ENCODE data around the gene PNMA1. TPM values are rescaled to one million over a fixed set of nuclear protein-coding genes. Genes with fewer than 3 reads are reported as not detected.

PNMA1 gene
- total and polyA plus RNA-seq, 2 of the 13 experiments (the other 11 are each of a cell fraction or from before 2014, with no cell fraction given), result 7.0 to 8.3 TPM

GRCh38 chr14:73763396-73763795 lies 49.2 kb upstream of the PNMA1 start (continued):
- TF ChIP-seq BRD4 (CRISPR knock-in tag; IDR thresholded peaks at IDR 0.05) (no peak), PPARG (CRISPR knock-in tag; conservative IDR thresholded peaks at IDR 0.05) (no peak; the same call in 1 of the 2 replicates), GZF1 (CRISPR knock-in tag; IDR thresholded peaks at IDR 0.05) (no peak), GMEB1 (CRISPR knock-in tag; IDR thresholded peaks at IDR 0.05; ENCODE audit: borderline replicate concordance) (no peak), ZNF644 (CRISPR knock-in tag; IDR thresholded peaks at IDR 0.05; ENCODE audit: low read depth) (0 out of 2 replicates have a peak, but pooled peaks have one; percentile 66), ZNF7 (CRISPR knock-in tag; IDR thresholded peaks at IDR 0.05) (no peak), MTF1 (CRISPR knock-in tag; IDR thresholded peaks at IDR 0.05) (no peak), ZNF605 (CRISPR knock-in tag; IDR thresholded peaks at IDR 0.05) (0 out of 2 replicates have a peak, but pooled peaks have one; percentile 46), ZBTB39 (CRISPR knock-in tag; IDR thresholded peaks at IDR 0.05) (no peak), YEATS2 (CRISPR knock-in tag; IDR thresholded peaks at IDR 0.05; ENCODE audit: borderline replicate concordance) (no peak; the same call in 1 of the 2 replicates), POLR2G (IDR thresholded peaks at IDR 0.05; ENCODE audit: low read depth, low read length) (no peak), ZNF713 (CRISPR knock-in tag; IDR thresholded peaks at IDR 0.05) (no peak), HDAC1 (CRISPR knock-in tag; IDR thresholded peaks at IDR 0.05) (peak; percentile 69), GPBP1L1 (CRISPR knock-in tag; IDR thresholded peaks at IDR 0.05) (no peak), HMGA1 (CRISPR knock-in tag; conservative IDR thresholded peaks at IDR 0.05) (no peak), ASH2L (IDR thresholded peaks at IDR 0.05; ENCODE audit: insufficient read length, low read depth, low read length) (no peak), ZFP90 (CRISPR knock-in tag; IDR thresholded peaks at IDR 0.05; ENCODE audit: borderline replicate concordance) (no peak), ZNF207 (IDR thresholded peaks at IDR 0.05; ENCODE audit: borderline replicate concordance) (no peak), ZNF441 (CRISPR knock-in tag; IDR thresholded peaks at IDR 0.05; ENCODE audit: borderline replicate concordance) (no peak), PHF21A (CRISPR knock-in tag; IDR thresholded peaks at IDR 0.05) (peak; percentile 58)
- TF ChIP-seq, protein P1, sequence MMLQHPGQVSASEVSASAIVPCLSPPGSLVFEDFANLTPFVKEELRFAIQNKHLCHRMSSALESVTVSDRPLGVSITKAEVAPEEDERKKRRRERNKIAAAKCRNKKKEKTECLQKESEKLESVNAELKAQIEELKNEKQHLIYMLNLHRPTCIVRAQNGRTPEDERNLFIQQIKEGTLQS (CRISPR knock-in tag; IDR thresholded peaks at IDR 0.05), result no peak
- TF ChIP-seq, protein P2, sequence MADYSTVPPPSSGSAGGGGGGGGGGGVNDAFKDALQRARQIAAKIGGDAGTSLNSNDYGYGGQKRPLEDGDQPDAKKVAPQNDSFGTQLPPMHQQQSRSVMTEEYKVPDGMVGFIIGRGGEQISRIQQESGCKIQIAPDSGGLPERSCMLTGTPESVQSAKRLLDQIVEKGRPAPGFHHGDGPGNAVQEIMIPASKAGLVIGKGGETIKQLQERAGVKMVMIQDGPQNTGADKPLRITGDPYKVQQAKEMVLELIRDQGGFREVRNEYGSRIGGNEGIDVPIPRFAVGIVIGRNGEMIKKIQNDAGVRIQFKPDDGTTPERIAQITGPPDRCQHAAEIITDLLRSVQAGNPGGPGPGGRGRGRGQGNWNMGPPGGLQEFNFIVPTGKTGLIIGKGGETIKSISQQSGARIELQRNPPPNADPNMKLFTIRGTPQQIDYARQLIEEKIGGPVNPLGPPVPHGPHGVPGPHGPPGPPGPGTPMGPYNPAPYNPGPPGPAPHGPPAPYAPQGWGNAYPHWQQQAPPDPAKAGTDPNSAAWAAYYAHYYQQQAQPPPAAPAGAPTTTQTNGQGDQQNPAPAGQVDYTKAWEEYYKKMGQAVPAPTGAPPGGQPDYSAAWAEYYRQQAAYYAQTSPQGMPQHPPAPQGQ (CRISPR knock-in tag; IDR thresholded peaks at IDR 0.05; ENCODE audit: borderline replicate concordance), result no peak
- TF ChIP-seq, protein P3, sequence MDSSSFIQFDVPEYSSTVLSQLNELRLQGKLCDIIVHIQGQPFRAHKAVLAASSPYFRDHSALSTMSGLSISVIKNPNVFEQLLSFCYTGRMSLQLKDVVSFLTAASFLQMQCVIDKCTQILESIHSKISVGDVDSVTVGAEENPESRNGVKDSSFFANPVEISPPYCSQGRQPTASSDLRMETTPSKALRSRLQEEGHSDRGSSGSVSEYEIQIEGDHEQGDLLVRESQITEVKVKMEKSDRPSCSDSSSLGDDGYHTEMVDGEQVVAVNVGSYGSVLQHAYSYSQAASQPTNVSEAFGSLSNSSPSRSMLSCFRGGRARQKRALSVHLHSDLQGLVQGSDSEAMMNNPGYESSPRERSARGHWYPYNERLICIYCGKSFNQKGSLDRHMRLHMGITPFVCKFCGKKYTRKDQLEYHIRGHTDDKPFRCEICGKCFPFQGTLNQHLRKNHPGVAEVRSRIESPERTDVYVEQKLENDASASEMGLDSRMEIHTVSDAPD (CRISPR knock-in tag; IDR thresholded peaks at IDR 0.05), result no peak

All from HepG2 (cell line).